ENCODE results near the gene GOLGA6L22.
"Not testable (repeated sequence)": the region's sequence is repeated elsewhere in the genome, so short reads cannot be mapped to it uniquely, and the experiment has no call there.

DNA sequence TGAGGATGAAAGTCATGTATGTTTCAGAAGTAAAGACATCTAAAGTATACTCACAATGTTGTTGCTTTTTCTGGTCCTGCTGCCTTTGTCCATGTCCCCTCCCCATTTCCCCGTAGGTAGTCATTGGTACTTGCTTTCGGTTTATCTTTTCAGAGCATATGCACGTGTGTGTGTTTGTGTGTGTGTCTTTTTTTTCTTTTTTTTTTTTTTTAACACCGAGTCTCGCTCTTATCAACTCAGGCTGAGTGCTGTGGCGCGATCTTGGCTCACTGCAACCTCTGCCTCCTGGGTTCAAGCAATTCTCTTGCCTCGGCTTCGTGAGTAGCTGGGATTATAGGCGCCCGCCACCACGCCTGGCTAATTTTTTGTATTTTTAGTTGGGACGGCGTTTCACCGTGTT, 57.4 kb downstream of the GOLGA6L22 start:
- TF ChIP-seq, protein P1, sequence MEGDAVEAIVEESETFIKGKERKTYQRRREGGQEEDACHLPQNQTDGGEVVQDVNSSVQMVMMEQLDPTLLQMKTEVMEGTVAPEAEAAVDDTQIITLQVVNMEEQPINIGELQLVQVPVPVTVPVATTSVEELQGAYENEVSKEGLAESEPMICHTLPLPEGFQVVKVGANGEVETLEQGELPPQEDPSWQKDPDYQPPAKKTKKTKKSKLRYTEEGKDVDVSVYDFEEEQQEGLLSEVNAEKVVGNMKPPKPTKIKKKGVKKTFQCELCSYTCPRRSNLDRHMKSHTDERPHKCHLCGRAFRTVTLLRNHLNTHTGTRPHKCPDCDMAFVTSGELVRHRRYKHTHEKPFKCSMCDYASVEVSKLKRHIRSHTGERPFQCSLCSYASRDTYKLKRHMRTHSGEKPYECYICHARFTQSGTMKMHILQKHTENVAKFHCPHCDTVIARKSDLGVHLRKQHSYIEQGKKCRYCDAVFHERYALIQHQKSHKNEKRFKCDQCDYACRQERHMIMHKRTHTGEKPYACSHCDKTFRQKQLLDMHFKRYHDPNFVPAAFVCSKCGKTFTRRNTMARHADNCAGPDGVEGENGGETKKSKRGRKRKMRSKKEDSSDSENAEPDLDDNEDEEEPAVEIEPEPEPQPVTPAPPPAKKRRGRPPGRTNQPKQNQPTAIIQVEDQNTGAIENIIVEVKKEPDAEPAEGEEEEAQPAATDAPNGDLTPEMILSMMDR (IDR thresholded peaks at IDR 0.05 in 8 of 11, conservative IDR thresholded peaks at IDR 0.05 in 3 of 11) = not testable (repeated sequence)
- TF ChIP-seq POLR2A (IDR thresholded peaks at IDR 0.05) = not testable (repeated sequence)
